NCI-H2227 (cell line): ENCODE data around the gene MDM1.

Source experiments
- DNase-seq: peaks from one replicate; lab custom pipeline; 2025; ENCODE audit not compliant: unreplicated experiment; lab: John Stamatoyannopoulos, UW

Gene MDM1

GRCh38 chr12:68358532-68359485 lies 26.6 kb upstream of the MDM1 start:
- peak; percentile 37 for DNase-seq

DNA sequence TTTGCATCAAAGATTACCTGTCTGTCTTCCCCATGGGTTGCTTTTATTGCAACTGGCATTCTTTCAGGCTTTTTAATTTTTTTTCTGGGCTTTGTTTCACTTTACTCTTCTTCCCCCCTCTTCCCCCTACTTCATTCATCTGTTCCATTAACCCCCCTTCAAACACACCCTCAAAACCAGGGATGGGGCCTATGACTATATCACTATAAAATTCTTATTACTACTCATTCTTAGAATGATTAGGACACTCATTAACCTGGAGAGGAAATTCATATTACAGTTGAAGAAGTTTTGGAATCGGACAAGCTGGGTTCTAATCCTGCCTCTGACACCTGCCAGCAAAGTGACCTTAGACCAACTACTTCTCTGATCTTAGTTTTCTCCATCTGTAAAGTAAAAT lies 24.8 kb upstream of the MDM1 start:
- no peak for DNase-seq

DNA sequence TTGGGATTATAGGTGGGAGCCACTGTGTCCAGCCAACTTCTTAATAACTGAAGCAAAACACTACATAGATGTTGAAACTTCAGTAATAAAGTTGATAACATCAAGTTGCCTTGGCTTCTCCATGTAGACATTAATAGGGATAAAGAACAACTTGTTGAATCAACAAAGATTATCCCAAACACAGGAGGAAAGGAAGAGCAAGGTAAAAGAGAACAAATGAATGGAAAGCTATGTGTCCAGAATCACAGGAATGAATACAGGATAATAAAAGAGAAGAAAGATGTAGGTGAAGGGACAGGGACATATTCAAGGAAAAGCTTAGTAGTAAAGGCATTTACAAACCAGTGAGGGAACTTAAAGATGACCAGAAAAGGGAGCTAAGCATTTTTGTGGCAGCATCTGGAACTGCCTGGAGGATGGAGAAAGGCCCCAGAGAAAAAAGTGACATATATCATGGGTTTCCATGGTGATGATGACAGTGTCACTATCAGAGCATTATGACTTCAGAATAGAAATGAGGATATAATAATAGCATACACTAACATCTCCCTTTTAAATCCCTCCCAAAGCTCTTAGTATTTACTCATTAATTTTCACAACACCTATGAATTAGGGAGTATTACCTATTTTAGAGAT lies 24.0 kb upstream of the MDM1 start:
- DNase-seq, result peak; percentile 45

DNA sequence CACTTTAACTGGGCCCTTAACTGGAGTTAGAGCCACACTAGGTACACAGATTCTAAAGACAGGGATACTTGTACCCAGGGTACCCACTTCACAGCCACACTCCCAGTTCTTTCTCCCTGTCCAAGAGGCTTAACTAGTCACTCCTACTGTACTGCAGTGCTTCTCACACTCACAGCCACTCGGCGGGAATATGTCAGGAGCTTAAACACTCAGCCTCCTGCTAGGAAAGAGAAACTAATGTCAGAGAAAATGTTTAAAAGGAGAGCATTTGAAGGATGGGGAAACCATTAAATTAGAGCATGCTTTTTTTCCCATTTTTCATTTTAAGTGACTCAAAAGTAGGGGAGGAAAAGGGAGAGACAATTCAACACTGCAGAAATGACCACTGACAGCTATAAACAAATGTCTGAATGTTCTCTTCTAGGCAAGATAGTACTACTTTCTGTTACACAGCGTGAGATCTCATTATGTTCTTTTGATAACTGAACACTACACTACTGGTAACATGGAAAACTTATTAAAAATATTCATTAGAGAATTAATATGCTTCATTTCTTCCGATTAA lies 22.9 kb upstream of the MDM1 start:
- no peak for DNase-seq

DNA sequence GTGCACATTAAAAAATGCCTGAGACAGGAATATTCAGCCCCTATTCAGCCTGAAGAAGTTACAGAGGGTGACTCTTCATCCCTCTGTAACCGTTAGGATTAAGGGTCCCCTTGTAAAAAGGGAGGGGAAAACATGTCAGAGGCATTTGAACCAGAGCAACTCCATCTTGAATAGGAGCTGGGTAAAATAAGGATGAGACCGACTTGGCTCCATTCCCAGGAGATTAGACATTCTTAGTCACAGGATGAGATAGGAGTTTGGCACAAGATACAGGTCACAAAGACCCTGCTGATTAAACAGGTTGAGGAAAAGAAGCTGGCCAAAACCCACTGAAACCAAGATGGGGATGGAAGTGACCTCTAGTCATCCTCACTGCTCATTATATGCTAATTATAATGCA lies 19.9 kb upstream of the MDM1 start:
- no peak for DNase-seq

GRCh38 chr12:68350753-68351152 lies 18.6 kb upstream of the MDM1 start:
- DNase-seq, result no peak

DNA sequence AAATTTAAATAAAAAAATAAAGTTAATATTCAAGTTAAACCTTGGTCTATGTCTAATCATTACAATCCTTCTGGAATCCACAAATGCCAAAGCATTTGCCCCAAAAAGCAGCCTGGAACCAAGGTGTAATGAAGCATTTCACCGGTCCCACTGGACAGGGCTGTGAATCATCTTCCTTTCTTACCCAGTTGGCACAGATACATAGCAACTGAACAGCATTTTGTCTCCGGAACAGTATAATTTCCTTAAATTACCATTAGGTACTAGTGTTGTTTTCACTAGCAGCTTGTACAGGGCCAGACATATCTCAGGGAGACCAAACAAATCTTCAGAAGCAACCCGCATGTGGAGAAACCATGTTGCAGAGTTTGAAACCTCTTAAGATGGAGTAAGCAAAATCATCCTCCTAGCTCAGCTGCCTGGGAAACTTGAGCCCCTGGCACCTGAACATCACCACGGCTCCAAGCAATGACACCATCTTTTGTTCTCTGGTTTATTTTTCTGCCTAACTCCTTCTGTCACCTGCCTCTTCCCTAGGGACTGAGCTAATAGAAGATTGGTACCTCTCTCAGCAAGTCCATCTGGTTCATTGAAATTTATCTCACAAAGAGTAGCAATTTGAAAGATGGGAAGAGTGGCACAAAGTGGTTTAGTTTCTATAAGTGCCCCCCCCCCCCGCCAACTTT lies 17.9 kb upstream of the MDM1 start:
- DNase-seq, result peak; percentile 51

DNA sequence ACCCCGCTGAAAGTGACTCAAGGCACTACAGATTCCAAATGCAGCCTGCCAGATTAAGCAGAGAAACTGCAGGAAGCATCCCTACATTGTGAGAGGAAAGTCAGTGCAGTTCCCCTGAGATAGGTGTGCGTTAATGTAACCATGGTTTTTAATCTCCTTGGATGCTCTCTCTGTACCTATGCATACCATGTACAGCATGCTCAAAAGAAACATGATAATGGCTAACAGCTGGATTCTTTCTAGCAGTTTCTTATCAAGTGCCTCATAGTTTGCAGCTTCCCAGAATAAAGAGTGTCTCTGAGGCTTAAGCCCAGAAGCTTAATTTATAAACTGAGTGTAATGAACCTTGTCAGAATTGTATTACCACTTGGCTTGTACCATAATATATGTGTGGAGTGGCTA lies 17.1 kb upstream of the MDM1 start:
- no peak for DNase-seq

GRCh38 chr12:68348419-68348818 lies 16.3 kb upstream of the MDM1 start:
- DNase-seq, result no peak

DNA sequence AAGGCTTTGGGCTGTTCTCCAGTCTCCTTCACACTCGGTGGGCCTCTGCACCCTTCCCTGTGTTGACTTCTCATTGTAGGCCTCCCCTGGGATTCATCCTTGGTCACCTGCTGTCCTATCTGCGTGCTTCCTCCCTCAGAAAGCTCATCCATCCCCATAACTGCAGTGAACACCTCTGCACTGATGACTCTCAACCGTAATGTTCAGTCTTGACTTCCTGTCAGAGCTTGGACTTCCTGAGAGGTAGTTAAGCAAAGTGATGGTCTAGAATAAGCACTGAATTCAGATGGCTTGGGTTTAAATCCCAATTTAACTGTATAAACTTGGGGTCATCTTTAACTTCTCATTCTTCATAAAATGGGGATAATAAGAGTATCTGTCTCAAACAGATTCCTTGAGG lies 13.6 kb upstream of the MDM1 start:
- DNase-seq, result no peak

DNA sequence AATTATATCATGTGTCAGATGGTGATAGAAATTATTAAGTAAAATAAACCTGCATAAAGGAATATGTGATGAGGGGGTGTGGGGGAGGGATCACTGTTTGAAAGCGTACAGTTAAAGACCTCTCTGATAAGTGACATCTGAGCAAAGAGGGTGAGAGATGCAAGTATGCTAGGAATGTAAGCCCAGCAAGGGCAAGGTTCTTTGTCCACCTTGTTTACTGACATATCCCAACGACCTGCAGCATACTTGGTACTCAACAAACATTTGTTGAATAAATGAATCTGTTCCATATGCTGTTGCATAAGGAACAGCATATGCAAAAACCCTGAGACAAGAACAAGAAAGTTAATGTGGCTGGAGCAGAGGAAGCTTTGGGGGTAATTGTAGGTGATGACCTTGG lies 12.0 kb upstream of the MDM1 start:
- DNase-seq, result no peak

GRCh38 chr12:68342966-68343365 lies 10.8 kb upstream of the MDM1 start:
- DNase-seq, result no peak

DNA sequence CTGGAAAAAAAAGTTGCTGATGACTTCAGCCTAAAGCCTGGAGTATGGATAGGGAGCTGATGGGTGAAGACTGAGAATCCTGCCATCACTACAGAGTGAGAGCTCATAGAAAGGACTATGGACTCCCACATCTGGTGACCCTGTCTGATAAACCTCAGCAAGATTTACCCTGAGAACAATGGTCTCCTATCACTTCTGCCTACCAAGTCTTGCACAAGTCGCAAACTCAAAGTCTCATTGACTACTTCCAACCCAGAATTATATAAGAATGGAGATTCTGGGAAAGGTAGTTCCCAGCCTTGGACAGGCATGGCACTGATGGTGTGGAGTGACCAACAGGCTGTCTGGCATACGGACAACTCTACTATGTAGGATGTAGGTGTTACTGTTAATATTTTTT lies 9.7 kb upstream of the MDM1 start:
- no peak for DNase-seq

DNA sequence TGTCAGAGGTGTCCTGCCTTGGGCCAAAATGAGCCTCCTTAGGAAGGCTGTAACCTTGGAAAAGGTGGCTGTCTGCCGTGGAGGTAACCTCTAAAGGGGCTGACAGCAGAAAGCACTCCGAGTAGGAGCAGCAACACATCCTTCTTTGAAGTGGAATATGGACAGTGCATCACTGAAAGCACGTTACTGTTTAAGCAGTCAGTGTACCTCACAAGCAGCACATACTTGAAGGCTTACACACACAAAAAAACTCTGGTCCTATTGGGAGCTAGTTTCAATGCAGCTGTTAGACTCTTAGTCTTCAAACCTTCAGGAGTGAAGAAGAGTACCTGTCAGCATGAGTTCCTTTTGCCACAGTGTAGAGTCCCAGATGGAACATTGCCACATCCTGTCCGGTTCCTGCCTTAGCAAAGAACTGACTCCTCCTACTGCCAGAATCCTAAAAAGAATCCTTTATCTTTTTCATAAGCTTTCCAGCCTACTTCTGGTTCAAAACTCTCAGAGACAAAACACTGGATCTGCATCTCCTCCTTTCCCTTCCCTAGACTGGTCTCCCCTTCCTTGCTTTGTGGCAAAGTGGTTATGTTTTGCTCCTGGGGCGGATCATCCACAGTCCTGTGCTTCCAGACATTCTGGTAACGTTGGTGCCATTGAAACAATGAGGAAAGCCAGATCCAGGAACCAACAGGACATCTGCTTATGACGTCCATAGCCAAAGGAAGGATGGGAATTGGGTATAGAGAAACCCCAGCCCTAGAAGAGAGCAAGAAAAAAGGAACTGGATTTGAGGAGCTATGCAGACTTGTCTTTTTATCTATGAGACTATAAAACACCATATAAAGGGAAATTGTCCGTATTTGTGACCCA lies 8.5 kb upstream of the MDM1 start:
- DNase-seq, result no peak

GRCh38 chr12:68336889-68337303 lies 4.7 kb upstream of the MDM1 start:
- no peak for DNase-seq

DNA sequence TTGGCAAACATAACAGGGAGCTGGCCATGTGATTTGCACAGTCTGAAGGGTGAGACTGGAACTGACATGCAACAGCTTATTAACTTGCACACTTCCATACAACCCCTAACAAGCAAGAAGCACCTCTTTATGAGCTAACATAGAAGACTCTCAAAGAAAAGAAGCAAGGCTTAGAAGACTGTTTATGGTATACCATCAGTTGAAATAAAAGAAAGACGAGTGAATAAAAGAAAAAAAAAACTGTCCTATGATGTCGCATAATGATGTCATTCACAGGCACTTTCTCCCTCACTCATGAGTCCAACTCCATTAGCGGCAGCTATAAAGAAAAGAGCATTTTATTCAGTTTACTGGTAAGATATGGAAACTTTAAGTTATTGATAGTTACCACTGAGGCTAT lies 3.3 kb upstream of the MDM1 start:
- no peak for DNase-seq

GRCh38 chr12:68334132-68334531 lies 2.0 kb upstream of the MDM1 start:
- no peak for DNase-seq

GRCh38 chr12:68332728-68333630 lies 817 bp upstream of the MDM1 start:
- DNase-seq, result no peak

DNA sequence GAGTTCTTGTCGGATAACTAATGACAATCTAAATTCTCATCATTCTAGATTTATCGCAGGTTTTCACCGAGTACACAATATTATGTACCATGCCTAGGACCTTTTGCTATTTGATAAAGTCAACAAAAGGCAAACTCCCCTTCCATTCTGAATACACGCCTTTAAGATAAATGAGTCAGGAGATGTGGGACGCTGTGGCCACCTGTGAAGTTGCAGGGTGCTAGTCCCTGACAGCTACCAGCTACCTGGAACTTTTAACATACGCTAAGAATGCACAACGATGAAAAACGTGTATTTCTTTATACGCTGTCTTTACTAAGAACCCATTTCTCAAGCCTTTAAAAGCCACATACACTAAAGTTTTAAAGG lies 678 bp downstream of the MDM1 start:
- DNase-seq, result no peak

DNA sequence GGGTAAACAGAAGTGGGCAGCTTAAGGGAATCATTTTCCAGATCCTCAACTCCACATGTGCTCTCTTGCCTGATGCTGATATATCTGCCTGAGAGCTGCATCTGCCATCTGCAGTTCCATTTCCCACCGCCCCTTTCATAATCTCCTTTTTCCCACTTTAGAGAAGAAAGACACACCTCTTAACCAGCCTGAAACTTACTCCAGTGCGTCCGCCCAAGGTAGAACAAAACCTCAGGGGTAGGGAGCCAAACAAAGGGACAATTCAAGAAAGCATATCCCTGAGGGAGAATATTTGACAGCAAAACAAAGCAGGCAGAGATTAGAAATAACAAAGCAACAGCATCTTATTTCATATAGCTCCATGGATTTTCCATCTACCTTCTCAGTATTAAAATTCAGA lies 4.3 kb downstream of the MDM1 start:
- DNase-seq, result no peak
